8988T (cell line): ENCODE results near the gene CCKAR.

Experiments used
- DNase-seq: peaks from one replicate; pipeline ENCODE4 v3.0.0; 2011

The CCKAR gene

GRCh38 chr4:26458157-26458561 is 32.1 kb downstream of the CCKAR start:
- DNase-seq, result no peak

- no peak for DNase-seq
These were observed 32.9 kb downstream of the CCKAR start for GRCh38 chr4:26457412-26457811.

- no peak for DNase-seq
These were observed 34.7 kb downstream of the CCKAR start for GRCh38 chr4:26455571-26455970.

GRCh38 chr4:26454961-26455360 is 35.3 kb downstream of the CCKAR start:
- DNase-seq, result no peak

- no peak for DNase-seq
These were observed 37.4 kb downstream of the CCKAR start for GRCh38 chr4:26452565-26453531.

- DNase-seq, result no peak
These were observed 38.7 kb downstream of the CCKAR start for GRCh38 chr4:26451597-26451996.

GRCh38 chr4:26450418-26450817 is 39.9 kb downstream of the CCKAR start:
- no peak for DNase-seq

- no peak for DNase-seq
These were observed 42.9 kb downstream of the CCKAR start for GRCh38 chr4:26447378-26447777.

GRCh38 chr4:26441771-26442170 is 48.5 kb downstream of the CCKAR start:
- no peak for DNase-seq

GRCh38 chr4:26441102-26441501 is 49.2 kb downstream of the CCKAR start:
- no peak for DNase-seq

- no peak for DNase-seq
These were observed 56.1 kb downstream of the CCKAR start for GRCh38 chr4:26434030-26434639.

- no peak for DNase-seq
These were observed 56.7 kb downstream of the CCKAR start for GRCh38 chr4:26433556-26433955.

- DNase-seq, result no peak
These were observed 57.9 kb downstream of the CCKAR start for GRCh38 chr4:26432419-26432818.

GRCh38 chr4:26431461-26432180 is 58.7 kb downstream of the CCKAR start:
- DNase-seq, result no peak
